Measurements from ENCODE around the gene UNC5A.

DNA sequence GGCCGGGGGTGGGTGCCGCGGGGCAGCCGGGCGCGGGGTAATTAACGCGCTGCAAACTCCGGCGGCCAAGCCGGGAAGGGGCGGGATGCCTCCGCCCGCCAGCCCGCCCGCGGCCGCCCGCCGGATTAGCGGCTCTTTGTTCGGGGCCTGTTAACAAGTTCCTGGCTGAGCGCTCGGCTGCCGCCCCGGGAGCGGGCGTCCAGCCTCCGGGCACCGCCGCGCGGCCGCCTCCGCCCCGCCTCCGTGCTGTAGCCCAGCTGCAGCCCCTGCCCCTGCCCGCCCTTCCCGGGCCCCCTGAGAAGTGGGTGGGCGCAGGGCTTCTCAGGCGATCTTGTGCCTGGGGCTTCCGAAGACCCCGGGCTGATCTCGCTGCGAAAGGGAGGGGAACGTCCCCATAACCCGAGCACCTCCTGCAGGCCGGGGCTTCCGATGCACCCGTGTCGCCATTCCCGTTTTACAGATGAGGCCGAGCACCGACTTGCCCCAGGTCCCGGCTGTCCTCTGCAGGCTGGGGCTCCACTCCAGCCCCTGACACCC is 7.5 kb downstream of the UNC5A start:
- TF ChIP-seq ZNF274 (IDR thresholded peaks at IDR 0.05; ENCODE audit: low read depth, low read length), result no peak
- TF ChIP-seq POLR2A (IDR thresholded peaks at IDR 0.05; ENCODE audit: borderline replicate concordance, extremely low read depth, insufficient read depth, insufficient read length), result no peak
- TF ChIP-seq, protein P1, sequence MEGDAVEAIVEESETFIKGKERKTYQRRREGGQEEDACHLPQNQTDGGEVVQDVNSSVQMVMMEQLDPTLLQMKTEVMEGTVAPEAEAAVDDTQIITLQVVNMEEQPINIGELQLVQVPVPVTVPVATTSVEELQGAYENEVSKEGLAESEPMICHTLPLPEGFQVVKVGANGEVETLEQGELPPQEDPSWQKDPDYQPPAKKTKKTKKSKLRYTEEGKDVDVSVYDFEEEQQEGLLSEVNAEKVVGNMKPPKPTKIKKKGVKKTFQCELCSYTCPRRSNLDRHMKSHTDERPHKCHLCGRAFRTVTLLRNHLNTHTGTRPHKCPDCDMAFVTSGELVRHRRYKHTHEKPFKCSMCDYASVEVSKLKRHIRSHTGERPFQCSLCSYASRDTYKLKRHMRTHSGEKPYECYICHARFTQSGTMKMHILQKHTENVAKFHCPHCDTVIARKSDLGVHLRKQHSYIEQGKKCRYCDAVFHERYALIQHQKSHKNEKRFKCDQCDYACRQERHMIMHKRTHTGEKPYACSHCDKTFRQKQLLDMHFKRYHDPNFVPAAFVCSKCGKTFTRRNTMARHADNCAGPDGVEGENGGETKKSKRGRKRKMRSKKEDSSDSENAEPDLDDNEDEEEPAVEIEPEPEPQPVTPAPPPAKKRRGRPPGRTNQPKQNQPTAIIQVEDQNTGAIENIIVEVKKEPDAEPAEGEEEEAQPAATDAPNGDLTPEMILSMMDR (IDR thresholded peaks at IDR 0.05 in 2 of 3, conservative IDR thresholded peaks at IDR 0.05 in 1 of 3; ENCODE audit: borderline replicate concordance in 1 of 3, insufficient read depth in 1 of 3, low read depth in 2 of 3, low read length in 2 of 3), result peak in 2 of 3 experiments; percentile 74 to 76; a peak in 4 of 6 replicates
- TF ChIP-seq ELF1 (IDR thresholded peaks at IDR 0.05; ENCODE audit: borderline replicate concordance, low read depth), result no peak
- no peak for TF ChIP-seq POLR2AphosphoS5 (IDR thresholded peaks at IDR 0.05; ENCODE audit: low read depth, low read length)
- TF ChIP-seq YY1 (IDR thresholded peaks at IDR 0.05; ENCODE audit: extremely low read depth, insufficient replicate concordance, low read depth, low read length), result peak; percentile 59
- TF ChIP-seq RAD21 (IDR thresholded peaks at IDR 0.05; ENCODE audit: low read depth), result no peak
- no peak for TF ChIP-seq SRF (IDR thresholded peaks at IDR 0.05; ENCODE audit: low read depth)
- no peak for TF ChIP-seq EZH2 (IDR thresholded peaks at IDR 0.05)
